Measurements from ENCODE around the gene RXYLT1.

DNA sequence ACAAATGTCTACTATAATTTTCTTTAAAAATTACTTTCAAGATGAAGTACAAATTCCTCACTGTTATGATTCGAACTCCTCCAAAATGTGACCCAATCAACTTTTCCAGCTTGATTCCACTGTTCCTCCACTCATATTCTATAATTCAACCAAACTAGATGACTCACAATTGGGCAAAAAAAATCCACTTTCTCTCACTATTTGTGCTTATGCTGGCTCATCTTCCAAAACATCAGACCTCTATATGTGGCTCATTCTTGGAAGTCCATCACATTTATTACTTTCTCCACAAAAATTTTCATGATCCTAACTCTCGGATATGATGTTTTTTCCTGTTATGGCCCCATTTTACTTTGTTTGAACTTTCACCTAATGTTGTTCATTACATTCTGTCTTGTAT, 26.9 kb upstream of the RXYLT1 start:
- TF ChIP-seq EZH2 (IDR thresholded peaks at IDR 0.05; ENCODE audit: borderline replicate concordance, insufficient read depth, low read length, poor library complexity, severe bottlenecking), result no peak
- TF ChIP-seq, protein P1, sequence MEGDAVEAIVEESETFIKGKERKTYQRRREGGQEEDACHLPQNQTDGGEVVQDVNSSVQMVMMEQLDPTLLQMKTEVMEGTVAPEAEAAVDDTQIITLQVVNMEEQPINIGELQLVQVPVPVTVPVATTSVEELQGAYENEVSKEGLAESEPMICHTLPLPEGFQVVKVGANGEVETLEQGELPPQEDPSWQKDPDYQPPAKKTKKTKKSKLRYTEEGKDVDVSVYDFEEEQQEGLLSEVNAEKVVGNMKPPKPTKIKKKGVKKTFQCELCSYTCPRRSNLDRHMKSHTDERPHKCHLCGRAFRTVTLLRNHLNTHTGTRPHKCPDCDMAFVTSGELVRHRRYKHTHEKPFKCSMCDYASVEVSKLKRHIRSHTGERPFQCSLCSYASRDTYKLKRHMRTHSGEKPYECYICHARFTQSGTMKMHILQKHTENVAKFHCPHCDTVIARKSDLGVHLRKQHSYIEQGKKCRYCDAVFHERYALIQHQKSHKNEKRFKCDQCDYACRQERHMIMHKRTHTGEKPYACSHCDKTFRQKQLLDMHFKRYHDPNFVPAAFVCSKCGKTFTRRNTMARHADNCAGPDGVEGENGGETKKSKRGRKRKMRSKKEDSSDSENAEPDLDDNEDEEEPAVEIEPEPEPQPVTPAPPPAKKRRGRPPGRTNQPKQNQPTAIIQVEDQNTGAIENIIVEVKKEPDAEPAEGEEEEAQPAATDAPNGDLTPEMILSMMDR (IDR thresholded peaks at IDR 0.05; ENCODE audit: poor library complexity, severe bottlenecking), result no peak
- TF ChIP-seq EP300 (conservative IDR thresholded peaks at IDR 0.05; ENCODE audit: poor library complexity, severe bottlenecking), result no peak
